GM18870 (cell line): ENCODE results near the gene NFATC3.

Experiments used
- ATAC-seq: cut with Tn5 transposase; IDR thresholded peaks from one replicate; pipeline ENCODE4 v1.9.1; 2021; ENCODE audit warnings: moderate library complexity; ENCODE audit not compliant: unreplicated experiment

The NFATC3 gene

GRCh38 chr16:68085259-68086071, at the start of gene NFATC3:
Gene NFATC3, plus strand, starts transcription at chr16:68085370. Its CDS starts 312 bp downstream, at chr16:68085682.
- peak; percentile 15 for ATAC-seq

GRCh38 chr16:68037841-68038597, 47.2 kb upstream of the NFATC3 start:
- ATAC-seq = no peak

GRCh38 chr16:68040506-68041288, 44.5 kb upstream of the NFATC3 start:
- ATAC-seq = no peak

- no peak for ATAC-seq
Measured at GRCh38 chr16:68041783-68042182, 43.4 kb upstream of the NFATC3 start.

- no peak for ATAC-seq
Measured at GRCh38 chr16:68046106-68046505, 39.1 kb upstream of the NFATC3 start.

GRCh38 chr16:68047987-68048386, 37.2 kb upstream of the NFATC3 start:
- ATAC-seq = no peak

GRCh38 chr16:68049449-68049848, 35.7 kb upstream of the NFATC3 start:
- no peak for ATAC-seq

GRCh38 chr16:68055395-68055794, 29.8 kb upstream of the NFATC3 start:
- no peak for ATAC-seq

- ATAC-seq = no peak
Measured at GRCh38 chr16:68059804-68060203, 25.4 kb upstream of the NFATC3 start.

- ATAC-seq = no peak
Measured at GRCh38 chr16:68061396-68061795, 23.8 kb upstream of the NFATC3 start.

- no peak for ATAC-seq
Measured at GRCh38 chr16:68062910-68063393, 22.2 kb upstream of the NFATC3 start.

- no peak for ATAC-seq
Measured at GRCh38 chr16:68064791-68065365, 20.3 kb upstream of the NFATC3 start.

- ATAC-seq = no peak
Measured at GRCh38 chr16:68065716-68066305, 19.4 kb upstream of the NFATC3 start.

GRCh38 chr16:68066763-68067162, 18.4 kb upstream of the NFATC3 start:
- no peak for ATAC-seq

GRCh38 chr16:68068926-68069325, 16.2 kb upstream of the NFATC3 start:
- ATAC-seq = no peak

- ATAC-seq = no peak
Measured at GRCh38 chr16:68069511-68070248, 15.5 kb upstream of the NFATC3 start.

- ATAC-seq = no peak
Measured at GRCh38 chr16:68070249-68070730, 14.9 kb upstream of the NFATC3 start.

GRCh38 chr16:68070806-68071517, 14.2 kb upstream of the NFATC3 start:
- ATAC-seq = no peak

GRCh38 chr16:68071518-68071901, 13.7 kb upstream of the NFATC3 start:
- ATAC-seq = no peak
